ENCODE measurements around the gene SLC13A2.

The SLC13A2 gene

DNA sequence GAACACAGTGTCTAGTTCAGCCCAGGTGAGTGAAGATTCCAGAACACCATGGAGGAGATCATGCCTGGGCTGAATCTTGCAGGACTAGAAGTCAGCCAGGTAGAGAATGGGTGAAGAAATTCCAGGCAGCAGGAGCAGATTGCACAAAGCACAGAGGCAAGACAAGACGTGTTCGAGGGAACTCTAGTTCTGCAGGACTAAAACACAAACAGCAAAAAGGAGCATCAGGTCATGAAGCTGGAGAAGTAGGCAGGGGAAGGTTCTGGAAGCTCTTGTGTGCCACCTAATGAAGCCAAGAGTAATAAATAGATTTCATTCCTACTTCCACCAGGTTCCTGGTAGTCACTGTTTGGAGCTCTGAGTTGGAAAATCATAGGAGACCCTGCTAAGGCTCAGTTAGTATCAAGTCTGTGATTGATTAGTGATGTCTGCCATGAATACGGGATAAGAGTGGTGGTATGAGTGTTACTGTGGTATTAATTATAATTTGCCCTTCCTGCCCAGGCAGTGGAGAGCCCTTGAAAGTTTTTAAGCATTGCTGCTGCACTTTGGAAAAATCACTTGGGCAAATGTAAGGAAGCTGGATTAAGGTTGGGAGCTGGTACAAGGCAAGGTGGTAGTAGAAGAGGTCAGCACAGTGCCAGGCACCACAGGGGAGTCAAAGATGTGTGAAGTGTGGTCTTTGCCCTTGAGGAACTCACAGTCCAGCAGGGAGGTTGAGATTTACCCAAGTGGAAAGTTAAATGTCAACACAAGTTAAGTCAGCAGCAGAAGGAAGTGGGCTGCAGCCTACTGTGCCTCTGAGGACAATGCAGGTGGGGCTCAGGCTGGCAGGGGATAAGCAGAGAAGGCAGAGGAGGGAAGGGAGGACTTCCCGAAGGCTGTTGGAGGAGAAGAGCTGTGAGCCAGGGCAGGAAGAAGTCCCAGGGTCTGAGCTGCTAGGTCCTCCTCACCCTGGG lies 19.2 kb downstream of the SLC13A2 start:
- no peak for DNase-seq (ENCODE audit: low read depth in 1 of 2, low spot score in 1 of 2)

DNA sequence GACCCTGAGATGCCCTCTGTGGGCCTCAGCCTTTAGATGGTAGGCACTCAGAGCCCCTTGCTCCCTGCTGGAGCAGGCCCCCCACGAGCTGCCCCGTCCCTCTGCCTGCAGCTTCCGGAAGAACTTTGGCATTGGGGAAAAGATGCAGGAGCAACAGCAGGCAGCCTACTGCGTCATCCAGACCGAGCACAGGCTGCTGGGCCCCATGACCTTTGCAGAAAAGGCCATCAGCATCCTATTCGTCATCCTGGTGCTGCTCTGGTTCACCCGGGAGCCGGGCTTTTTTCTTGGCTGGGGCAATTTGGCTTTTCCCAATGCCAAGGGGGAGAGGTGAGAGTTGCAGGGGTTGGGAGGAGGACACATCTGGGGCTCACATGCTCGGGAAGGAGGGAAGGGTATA lies 20.0 kb downstream of the SLC13A2 start:
- no peak for DNase-seq (ENCODE audit: low read depth in 1 of 2, low spot score in 1 of 2)

DNA sequence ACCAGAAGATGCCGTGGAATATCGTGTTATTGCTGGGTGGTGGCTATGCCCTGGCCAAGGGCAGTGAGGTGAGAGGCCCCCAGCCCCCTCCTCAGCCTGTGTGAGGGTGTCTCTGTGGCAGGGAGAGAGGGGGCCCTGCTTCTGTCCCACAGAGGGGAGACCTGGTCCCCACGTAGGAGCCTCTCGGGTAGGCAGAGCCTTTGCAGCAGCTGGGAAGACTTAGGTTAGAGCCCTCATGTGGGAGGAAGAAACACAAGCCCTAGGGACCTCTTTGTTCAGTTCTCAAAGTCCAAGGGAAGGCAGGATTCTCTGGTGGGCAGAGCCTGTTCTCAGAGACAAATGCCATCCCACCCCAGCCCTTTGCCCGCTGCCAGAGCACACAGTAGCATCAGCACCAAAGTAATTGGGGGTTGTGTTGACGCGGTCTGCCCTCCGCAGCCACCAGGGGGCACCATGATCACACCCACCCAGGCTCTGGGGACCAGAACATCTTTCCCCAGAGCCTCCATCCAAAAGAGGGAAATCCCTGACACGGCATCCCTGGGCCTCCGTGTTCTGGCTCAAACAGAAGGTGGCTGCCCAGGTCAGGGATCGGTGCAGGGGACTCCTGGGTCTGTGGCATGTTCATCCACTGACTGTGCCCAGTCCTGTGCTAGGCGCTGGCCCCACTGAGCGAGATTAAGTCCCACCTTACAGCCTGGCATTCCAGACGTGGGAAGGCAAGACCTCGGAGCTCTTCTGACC lies 21.2 kb downstream of the SLC13A2 start:
- peak; percentile 66 to 76 for DNase-seq (ENCODE audit: low read depth in 1 of 2, low spot score in 1 of 2)

DNA sequence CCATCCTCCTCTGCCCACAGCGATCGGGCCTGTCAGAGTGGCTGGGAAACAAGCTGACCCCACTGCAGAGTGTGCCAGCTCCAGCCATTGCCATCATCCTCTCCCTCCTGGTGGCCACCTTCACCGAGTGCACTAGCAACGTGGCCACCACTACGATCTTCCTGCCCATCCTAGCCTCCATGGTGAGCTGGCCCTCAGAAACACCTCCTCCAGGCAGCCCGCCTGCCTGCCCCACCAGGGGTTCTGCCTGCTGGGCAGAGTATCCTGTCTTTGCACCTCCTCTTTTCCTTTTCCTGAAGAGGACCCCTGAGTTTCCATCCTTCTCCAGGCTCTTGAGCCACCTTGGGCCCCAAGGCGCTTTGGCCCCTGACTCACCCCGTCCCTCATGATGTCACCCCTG lies 22.2 kb downstream of the SLC13A2 start:
- no peak for DNase-seq (ENCODE audit: low read depth in 1 of 2, low spot score in 1 of 2)

DNA sequence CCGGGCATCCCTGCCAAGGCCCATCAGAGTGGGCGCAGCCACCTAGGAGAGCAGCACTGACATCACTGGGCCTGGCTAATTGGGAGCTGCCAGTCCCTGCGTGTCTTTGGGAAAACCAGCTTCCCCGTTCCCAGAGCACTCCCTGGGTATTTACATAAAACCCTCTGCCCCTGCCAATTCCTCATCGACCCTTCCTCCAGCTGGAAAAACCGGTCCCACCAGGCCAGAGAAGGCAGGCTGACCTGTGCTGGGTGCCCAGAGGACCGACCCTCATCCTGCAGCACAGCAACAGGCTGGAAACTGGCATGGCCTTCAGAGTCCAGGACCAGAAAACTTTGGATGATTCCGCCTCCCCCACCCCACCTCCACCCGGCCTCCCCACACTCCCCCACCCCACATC lies 24.5 kb downstream of the SLC13A2 start:
- no peak for DNase-seq (ENCODE audit: low read depth in 1 of 2, low spot score in 1 of 2)

DNA sequence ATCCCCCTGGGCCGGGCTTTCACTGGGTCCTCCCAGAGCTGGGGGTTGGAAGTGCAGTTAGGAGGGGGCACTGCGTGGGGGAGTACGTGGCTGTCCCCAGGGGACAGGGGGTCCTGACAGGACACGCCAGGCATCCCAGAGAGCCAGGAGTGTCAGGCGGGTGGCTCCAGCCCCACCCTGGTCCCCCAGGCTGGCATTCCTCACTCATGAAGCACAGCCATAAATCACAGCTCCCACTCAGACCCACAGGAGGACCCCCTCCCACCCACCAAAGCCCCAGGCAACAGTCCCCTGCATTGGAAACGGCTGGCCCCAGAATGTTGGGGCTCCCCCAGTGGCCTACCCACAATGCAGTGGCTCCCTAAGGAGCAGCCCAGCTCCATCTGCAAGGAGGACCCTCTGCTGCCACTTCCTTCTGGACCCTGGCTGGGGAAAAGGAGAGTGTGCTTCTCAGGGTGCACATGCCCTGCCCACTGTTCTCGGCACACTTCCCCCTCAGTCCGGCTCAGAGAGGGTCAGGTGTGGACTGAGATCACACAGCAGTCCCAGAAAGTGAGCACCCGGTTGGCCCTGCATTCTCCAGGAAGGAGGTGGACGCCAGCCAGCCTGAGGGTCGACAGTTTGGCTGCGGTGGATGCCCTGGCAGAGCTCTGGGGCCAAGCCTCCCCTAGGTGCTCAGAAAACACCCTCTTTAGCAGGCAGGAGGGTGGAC lies 25.4 kb downstream of the SLC13A2 start:
- no peak for DNase-seq (ENCODE audit: low read depth in 1 of 2, low spot score in 1 of 2)

DNA sequence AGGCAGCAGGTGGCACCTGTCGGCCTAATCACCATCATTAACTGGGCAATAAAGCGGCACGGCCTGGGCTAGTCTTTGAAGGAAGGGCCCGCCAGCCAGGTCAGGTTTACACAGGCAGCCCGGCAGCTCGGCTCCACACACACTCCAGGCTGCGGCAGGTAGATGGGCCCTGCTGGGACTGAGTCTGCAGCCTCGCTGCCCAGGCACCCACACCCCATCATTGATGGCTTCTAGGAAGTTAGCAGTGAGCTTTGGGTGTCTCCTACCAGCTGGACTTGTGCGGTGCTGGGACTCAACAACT lies 25.9 kb downstream of the SLC13A2 start:
- DNase-seq (ENCODE audit: low read depth in 1 of 2, low spot score in 1 of 2) = no peak

DNA sequence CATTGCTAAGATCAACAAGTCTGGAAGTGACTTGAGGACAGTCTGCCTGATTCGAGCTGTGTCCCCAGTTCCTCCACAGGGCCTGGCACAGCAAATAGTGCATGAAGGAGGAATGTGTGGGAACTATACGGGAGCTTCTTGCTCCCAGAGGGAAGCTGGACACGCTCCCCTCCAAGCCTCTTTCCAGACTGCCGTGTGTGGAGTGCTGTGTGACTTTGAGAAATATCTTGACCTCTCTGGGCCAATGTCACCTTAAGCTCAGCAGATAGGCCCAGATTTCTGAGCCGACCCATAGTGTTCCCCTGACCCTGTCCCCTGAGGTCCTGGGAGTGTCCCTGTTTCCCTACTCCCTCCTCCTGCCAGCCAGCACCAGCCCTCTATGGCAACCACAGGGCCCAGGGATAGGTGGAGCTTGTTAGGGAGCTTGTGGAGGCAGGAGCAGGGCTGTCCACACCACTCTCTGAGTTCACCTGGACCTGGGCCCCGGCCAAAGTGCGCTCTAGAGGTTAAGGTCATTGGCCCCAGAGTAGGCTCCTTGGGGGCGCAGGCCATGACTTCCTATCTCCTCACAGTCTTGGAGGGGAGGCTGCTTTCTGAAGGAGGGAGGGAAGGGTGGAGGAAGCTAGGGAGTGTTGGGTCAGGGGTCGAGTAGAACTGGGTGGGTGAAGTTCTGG lies 26.4 kb downstream of the SLC13A2 start:
- DNase-seq (ENCODE audit: low read depth in 1 of 2, low spot score in 1 of 2) = no peak

DNA sequence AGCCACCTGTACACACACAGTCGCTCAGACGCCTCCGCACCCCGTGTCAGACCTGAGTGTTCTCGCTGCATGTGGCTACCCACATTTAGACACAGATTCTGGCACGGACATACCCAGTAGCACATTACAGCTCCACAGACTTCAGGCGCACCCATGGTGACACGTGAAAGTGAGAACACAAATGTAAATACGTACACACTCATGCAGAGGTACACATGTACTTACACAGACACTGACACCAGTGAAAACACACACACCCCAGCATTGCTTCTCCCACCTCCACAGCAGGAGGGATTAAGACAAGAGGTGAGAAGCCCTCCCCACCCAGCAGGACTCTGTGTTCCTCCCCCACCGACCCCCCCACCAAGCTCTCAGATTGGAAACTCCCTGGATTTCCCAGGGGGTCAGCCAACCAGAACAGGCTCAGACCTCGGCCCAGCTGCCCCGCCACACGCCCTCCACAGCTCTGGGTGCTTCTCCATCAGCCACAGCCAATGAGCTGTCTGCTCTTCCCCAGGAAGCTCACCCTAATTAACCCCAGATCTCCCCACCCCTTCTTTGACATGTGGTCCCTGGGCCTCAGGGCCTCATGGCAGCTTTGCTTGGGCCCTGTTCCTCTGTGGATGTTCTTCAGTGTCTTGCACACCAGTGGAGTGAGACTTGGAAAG lies 27.4 kb downstream of the SLC13A2 start:
- no peak for DNase-seq (ENCODE audit: low read depth in 1 of 2, low spot score in 1 of 2)

DNA sequence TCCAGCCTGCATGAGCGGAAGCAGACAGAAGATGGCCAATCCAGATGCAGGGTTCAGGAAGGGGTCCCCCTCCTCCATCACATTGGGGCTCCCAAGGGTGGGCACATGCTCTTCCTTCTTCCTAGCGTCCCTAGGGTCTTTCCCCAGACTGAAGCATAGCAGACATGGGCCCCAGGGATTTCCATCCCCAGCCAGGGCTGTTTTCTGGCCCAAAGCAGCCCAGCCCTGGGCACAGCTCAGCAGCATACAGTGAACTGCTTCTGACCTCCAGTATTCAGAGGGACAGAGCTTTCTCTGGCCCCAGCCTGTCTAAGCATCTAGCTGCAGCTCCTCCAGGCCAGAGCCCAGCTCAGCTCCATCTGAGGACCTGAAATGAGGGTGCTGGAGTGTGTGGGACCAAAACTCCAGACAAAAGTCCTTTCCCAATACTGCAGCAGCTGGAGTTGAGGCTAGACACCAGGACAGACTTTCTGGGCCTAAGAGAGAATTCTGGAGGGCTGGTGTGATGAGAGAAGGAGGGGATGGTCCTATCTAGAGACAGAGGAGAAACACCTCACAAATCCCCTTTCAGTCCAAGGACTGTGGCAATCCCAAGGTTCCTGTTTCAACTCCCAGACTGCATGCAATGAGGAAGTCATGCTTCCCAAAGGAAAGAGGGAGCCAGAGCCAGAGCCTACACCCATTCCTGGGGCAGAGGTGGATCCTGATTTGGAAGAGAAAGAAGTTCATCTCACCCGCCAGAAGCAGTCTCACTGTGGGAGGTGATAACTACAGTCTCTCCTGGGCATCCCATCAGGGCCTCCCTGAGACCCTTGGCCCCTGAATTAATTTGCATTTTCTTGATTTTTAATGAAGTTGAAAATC lies 28.2 kb downstream of the SLC13A2 start:
- no peak for DNase-seq (ENCODE audit: low read depth in 1 of 2, low spot score in 1 of 2)

DNA sequence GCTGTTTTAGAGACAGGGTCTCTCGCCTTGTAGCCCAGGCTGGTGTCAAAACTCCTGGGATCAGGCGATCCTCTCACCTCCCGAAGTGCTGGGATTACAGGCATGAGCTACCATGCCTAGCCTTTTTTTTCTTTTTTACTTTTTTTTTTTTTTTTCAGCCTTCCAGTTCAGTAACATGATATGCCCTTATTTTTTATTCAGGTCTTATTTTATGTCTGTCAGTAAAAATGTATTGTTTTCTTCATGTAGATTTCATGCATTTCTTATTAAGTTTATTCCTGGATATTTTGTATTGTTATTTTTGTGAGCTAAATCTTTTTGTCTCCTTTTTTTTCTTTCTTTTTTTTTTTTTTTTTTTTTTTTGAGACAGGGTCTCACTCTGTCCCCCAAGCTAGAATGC lies 30.0 kb downstream of the SLC13A2 start:
- DNase-seq (ENCODE audit: low read depth in 1 of 2, low spot score in 1 of 2) = no peak

DNA sequence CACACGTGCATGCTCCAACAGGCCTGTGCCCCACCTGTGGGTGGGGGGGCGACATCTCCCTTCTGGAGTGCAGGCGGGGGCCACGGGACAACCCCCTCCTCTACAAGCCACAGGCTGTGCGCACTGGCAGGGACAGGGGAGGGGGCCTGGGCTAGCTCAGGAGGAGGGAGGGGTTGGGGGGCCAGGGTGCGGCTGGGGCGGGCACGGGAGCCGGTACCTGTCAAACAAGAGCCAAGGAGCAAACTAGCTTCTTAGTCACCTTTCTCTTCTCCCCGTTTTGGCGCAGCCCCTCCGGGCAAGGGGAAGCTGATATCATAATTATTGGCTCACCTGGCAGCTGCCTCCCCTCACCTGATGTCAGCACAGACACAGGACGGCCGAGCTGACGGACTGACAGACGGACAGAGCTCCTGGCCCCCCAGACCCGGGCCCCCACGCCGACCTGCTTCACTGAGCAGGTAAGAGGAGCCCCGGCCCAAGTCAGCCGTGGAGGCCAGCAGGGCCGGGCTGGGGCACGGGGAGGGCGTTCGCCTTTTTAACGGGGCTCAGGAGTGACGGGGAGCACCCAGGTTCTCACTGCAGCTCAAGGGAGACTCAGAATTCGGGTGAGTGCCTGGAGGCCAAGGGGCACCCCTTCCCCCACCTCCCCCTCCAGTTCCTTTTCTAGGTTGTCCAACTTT lies 32.7 kb downstream of the SLC13A2 start, which contains the start of gene FOXN1:
TSS of gene FOXN1 (plus strand) at position 363 of the 680 bp plus-strand sequence. CDS start 17,622 bp downstream, outside the sequence.
- no peak for DNase-seq (ENCODE audit: low read depth in 1 of 2, low spot score in 1 of 2)

DNA sequence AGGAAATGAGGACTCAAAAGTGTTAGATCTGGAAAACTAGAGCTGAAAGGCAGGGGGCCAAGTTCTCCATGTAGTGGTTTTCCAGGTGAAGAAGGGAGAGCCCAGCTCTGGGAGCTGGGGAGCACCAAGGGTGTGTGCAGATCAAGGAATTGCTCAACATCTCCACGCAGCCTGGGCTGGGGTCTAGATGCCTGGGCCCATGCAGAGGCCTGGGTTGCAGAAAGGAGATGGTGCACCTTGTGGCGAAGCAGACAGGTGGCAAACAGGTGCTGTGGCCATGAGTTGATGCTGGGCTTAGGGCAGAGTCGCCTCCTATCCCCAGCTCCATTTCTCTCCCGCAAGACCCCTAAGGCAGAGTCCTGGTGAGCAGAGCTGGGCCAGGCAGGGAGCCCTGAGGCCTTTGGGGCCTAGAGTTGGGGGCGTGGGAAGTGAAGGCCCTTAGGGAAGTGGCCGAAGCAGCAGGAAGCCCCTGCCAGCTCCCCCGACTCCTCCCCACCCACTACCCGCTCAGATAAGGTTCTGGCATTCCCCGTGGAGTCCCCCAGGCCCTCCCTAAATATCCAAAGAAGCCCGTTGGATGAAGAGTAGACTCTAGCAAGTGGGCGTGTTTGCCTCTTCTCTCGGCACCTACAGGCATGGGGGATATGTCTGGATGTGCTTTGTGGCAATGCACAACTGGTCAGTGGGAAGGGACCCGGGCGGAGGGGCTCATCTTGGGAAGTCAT lies 33.5 kb downstream of the SLC13A2 start:
- no peak for DNase-seq (ENCODE audit: low read depth in 1 of 2, low spot score in 1 of 2)

DNA sequence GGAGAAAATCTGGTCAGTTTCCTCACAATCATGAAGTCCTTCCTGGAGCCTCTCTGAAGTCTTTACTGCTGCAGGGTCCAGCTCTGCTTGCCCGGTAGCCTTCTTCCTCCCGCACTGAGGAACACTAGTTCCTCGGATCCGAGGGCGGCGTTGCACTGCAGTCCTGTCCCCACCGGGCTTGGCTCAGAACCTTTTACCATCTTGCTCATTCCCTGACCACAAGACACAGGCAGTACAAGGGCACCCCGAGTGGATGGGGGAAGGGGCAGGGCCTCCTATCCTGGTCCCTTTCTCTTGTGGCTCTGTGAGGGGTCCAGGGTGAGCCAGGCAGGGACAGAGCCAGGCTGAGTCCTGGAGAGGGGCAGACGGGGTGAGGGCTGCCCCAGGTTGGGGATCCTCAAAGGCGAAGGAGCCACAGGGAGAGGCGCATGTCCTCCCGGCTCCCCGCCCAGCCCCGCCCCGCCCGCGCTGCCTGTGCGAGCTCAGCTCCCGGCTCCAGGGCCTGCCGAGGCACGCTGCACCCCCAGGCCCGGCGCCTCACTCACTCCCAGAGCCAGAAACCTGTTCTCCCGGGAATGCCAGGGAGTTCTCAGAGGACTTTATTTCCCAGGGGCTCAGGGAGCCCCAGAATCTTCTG lies 34.2 kb downstream of the SLC13A2 start:
- no peak for DNase-seq (ENCODE audit: low read depth in 1 of 2, low spot score in 1 of 2)

DNA sequence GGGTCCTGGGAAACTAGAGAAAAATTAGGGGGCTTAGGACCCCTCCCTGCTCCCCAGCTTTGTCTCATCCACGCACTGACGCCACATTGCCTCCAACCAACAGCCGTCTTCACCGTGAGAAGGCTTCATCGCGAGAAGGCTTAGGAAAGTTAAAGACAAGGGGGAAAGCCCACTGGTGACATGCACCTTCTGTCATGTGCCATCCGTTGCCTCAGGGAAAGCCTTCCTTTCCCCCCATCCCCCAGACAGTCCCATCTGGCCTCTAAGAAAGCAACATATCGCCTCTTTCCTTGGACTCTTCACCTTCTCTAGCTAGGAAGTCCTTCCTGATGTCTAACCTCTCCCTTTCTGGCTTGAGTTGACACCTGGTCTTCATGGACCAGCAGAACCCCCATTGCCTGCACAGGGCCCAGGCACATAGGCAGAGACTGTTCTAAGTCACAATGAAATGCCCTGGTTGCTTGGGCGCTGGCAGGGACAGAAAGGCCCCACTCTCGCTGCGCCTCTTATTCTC lies 34.8 kb downstream of the SLC13A2 start:
- no peak for DNase-seq (ENCODE audit: low read depth in 1 of 2, low spot score in 1 of 2)

DNA sequence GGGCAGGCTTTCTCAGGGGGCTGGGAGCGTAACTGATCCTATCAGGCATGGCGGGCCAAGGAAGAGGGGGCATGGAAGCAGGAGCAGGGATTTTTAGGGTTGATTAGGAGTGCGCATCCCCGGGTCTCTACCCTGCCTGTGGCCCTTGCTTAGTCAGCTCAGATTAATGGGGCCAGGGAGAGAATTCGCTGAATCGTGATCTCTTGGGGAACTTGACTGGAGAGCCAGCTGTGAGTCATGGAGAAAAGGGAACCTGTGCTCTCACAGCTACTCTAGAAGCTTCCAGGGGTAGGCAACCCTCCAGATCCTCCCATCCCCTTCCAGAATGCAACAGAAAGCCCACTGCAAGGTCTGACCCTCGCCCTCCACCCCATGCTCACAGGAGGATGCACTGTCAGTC lies 36.3 kb downstream of the SLC13A2 start:
- DNase-seq (ENCODE audit: low read depth in 1 of 2, low spot score in 1 of 2) = no peak

DNA sequence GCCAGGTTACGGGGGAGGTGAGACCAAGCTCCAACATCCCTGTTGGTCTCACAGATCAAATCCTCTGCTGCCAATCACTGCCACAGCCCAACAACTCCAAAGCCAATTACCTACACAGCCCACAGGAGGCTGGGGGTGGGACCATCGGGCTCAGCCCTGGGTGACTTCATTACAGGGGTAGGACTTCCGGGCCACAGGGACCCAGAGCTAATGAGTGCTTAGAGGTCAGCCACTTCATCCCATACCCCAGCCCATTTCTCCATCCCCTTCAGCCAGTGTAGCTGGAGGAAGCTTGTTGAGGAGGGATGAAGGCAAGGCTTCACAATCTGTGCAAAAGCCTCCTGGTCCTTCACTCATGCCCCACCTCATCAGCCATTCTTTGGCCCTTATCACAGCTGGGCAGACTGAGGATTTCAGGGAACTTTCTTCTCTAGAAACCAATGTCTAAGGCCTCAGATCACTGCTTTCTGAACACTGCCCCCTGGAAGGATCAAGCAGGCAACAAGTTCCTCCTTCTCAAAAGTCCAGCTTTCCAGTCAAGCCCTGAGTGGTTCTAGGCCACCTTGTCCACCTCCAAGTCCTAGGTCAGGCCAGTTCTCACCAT lies 38.5 kb downstream of the SLC13A2 start:
- no peak for DNase-seq (ENCODE audit: low read depth in 1 of 2, low spot score in 1 of 2)
